HepG2 (cell line): ENCODE data around the gene DDIT4. TPM values are rescaled to one million over a fixed set of nuclear protein-coding genes. Genes with fewer than 3 reads are reported as not detected.

Experiments used
- CBX2 ChIP-seq, 2 experiments: fragments of 200-600 bp in 1 of 2; sonication (generic); formaldehyde crosslinking in 1 of 2; IDR thresholded peaks; 2 replicates each; pipeline versions ENCODE4 v1.7.0 to v1.8.1; 2018 to 2022; ENCODE audit warnings: low read depth in 2 of 2, low read length in 1 of 2, mild to moderate bottlenecking in 1 of 2, missing genetic modification reagents in 1 of 2
- CCDC6 ChIP-seq: sonication (generic); formaldehyde crosslinking; IDR thresholded peaks from 2 replicates; pipeline ENCODE4 v1.8.1; 2022; ENCODE audit warnings: mild to moderate bottlenecking, missing genetic modification reagents, moderate library complexity
- HDAC1 ChIP-seq: sonication (generic); formaldehyde crosslinking; IDR thresholded peaks from 2 replicates; pipeline ENCODE4 v1.5.1; 2020; ENCODE audit warnings: mild to moderate bottlenecking, missing genetic modification reagents
- HMG20A ChIP-seq: IDR thresholded peaks from 2 replicates; pipeline ENCODE4 v1.6.1; 2016; ENCODE audit warnings: borderline replicate concordance
- HNF4G ChIP-seq, 2 experiments: sonication (generic) in 1 of 2; formaldehyde crosslinking in 1 of 2; IDR thresholded peaks; 2 replicates each; pipeline versions ENCODE4 v1.4.0 to v1.6.1; 2011 to 2020; ENCODE audit warnings: borderline replicate concordance in 2 of 2, low read depth in 2 of 2, mild to moderate bottlenecking in 2 of 2, low read length in 1 of 2, missing genetic modification reagents in 1 of 2, moderate library complexity in 1 of 2
- KMT2B ChIP-seq: IDR thresholded peaks from 2 replicates; pipeline ENCODE4 v1.6.1; 2016; ENCODE audit warnings: missing genetic modification reagents, missing compliant biosample characterization
- MAFK ChIP-seq, 2 experiments: IDR thresholded peaks in 1 of 2; conservative IDR thresholded peaks in 1 of 2; 2 replicates each; pipeline ENCODE4 v1.6.1; 2011; ENCODE audit warnings: improper control_type of control experiment in 2 of 2, low read length in 2 of 2
- PHF21A ChIP-seq: sonication (generic); formaldehyde crosslinking; IDR thresholded peaks from 2 replicates; pipeline ENCODE4 v1.5.0; 2020; ENCODE audit warnings: mild to moderate bottlenecking, missing genetic modification reagents
- POLR2AphosphoS5 ChIP-seq: IDR thresholded peaks from 2 replicates; pipeline ENCODE4 v1.6.1; 2012; ENCODE audit warnings: low read depth, low read length
- RFX5 ChIP-seq: IDR thresholded peaks from 2 replicates; pipeline ENCODE4 v1.6.1; 2011; ENCODE audit warnings: low read depth, low read length, improper control_type of control experiment
- RNF2 ChIP-seq: fragments of 450-650 bp; conservative IDR thresholded peaks from 2 replicates; pipeline ENCODE4 v1.6.1; 2016; ENCODE audit warnings: low read depth
- SKI ChIP-seq: fragments of 450-650 bp; IDR thresholded peaks from one replicate; pipeline ENCODE4 v1.6.1; 2018; ENCODE audit warnings: mild to moderate bottlenecking; ENCODE audit not compliant: partially characterized antibody
- STAG1 ChIP-seq: sonication (generic); formaldehyde crosslinking; IDR thresholded peaks from 2 replicates; pipeline ENCODE4 v1.4.0; 2020; ENCODE audit warnings: missing genetic modification reagents
- TAF15 ChIP-seq: fragments of 200-400 bp; formaldehyde crosslinking; IDR thresholded peaks from one replicate; pipeline ENCODE4 v1.6.1; 2018; ENCODE audit warnings: mild to moderate bottlenecking, low read depth, low read length; ENCODE audit not compliant: poor library complexity, severe bottlenecking
- TCF12 ChIP-seq, 2 experiments: fragments of 450-650 bp in 1 of 2; sonication (generic) in 1 of 2; formaldehyde crosslinking in 1 of 2; IDR thresholded peaks; 2 replicates each; pipeline versions ENCODE4 v1.6.1 to v1.8.0; 2017 to 2022; ENCODE audit warnings: antibody characterized with exemption in 1 of 2, mild to moderate bottlenecking in 1 of 2, missing genetic modification reagents in 1 of 2, moderate library complexity in 1 of 2
- TCF7 ChIP-seq: sonication (generic); IDR thresholded peaks from 2 replicates; pipeline ENCODE4 v1.6.1; 2016; ENCODE audit warnings: antibody characterized with exemption, low read depth
- TOE1 ChIP-seq: sonication (generic); formaldehyde crosslinking; IDR thresholded peaks from 2 replicates; pipeline ENCODE4 v1.4.0; 2020; ENCODE audit warnings: mild to moderate bottlenecking, missing genetic modification reagents
- ZMYM3 ChIP-seq: sonication (generic); formaldehyde crosslinking; IDR thresholded peaks from 2 replicates; pipeline ENCODE4 v1.5.1; 2020; ENCODE audit warnings: mild to moderate bottlenecking, missing genetic modification reagents
- ZNF367 ChIP-seq: sonication (generic); formaldehyde crosslinking; IDR thresholded peaks from 2 replicates; pipeline ENCODE4 v1.4.0; 2020; ENCODE audit warnings: missing genetic modification reagents, borderline replicate concordance
- ZNF432 ChIP-seq: sonication (generic); formaldehyde crosslinking; IDR thresholded peaks from 2 replicates; pipeline ENCODE4 v1.5.0; 2020; ENCODE audit warnings: missing genetic modification reagents, mild to moderate bottlenecking, borderline replicate concordance
- ZNF44 ChIP-seq: sonication (generic); formaldehyde crosslinking; IDR thresholded peaks from 2 replicates; pipeline ENCODE4 v1.5.1; 2020; ENCODE audit warnings: mild to moderate bottlenecking, missing genetic modification reagents
- ZNF564 ChIP-seq: sonication (generic); formaldehyde crosslinking; IDR thresholded peaks from 2 replicates; pipeline ENCODE4 v1.8.1; 2023; ENCODE audit warnings: mild to moderate bottlenecking, missing genetic modification reagents
- ZNF570 ChIP-seq: sonication (generic); formaldehyde crosslinking; IDR thresholded peaks from 2 replicates; pipeline ENCODE4 v1.4.0; 2020; ENCODE audit warnings: mild to moderate bottlenecking, missing genetic modification reagents, borderline replicate concordance
- ZNF652 ChIP-seq: IDR thresholded peaks from 2 replicates; pipeline ENCODE4 v1.6.1; 2016; ENCODE audit warnings: low read depth, borderline replicate concordance
- ZNF768 ChIP-seq: sonication (generic); formaldehyde crosslinking; IDR thresholded peaks from 2 replicates; pipeline ENCODE4 v1.4.0; 2020; ENCODE audit warnings: missing genetic modification reagents
- ZNF773 ChIP-seq: sonication (generic); formaldehyde crosslinking; IDR thresholded peaks from 2 replicates; pipeline ENCODE4 v1.4.0; 2020; ENCODE audit warnings: missing genetic modification reagents, borderline replicate concordance
- ZNF788 ChIP-seq: sonication (generic); formaldehyde crosslinking; IDR thresholded peaks from 2 replicates; pipeline ENCODE4 v1.5.0; 2020; ENCODE audit warnings: mild to moderate bottlenecking, missing genetic modification reagents, borderline replicate concordance
- ZSCAN9 ChIP-seq: IDR thresholded peaks from 2 replicates; pipeline ENCODE4 v1.6.1; 2016; ENCODE audit warnings: borderline replicate concordance
- polyA plus RNA-seq, 8 experiments: library from polyadenylated mRNA; depleted of rRNA in 3 of 8; stranded (reverse) in 7 of 8; unstranded in 1 of 8; fragments of >200 nt; fragmentation: Illumina TruSeq in 4 of 8; extraction: Trizol in 4 of 8; gene quantifications; 2 replicates each; pipeline versions ENCODE4 v1.2.1 to v1.2.3, GENCODE V29; 2011 to 2016; ENCODE audit warnings: low read depth in 4 of 8, missing spikeins in 1 of 8, mixed read lengths in 1 of 8; ENCODE audit not compliant: insufficient read depth in 1 of 8
- total RNA-seq, 5 experiments: library from RNA; depleted of rRNA; stranded (reverse); fragments of >200 nt; fragmentation: Illumina TruSeq; extraction: Trizol; gene quantifications; 2 replicates each; pipeline ENCODE4 v1.2.3, GENCODE V29; 2016; ENCODE audit warnings: low read depth in 1 of 5
- TF ChIP-seq, protein P1 (sequence below): sonication (generic); formaldehyde crosslinking; IDR thresholded peaks from 2 replicates; pipeline ENCODE4 v1.8.1; 2023; ENCODE audit warnings: missing genetic modification reagents, inconsistent platforms, borderline replicate concordance

Gene DDIT4
- total and polyA plus RNA-seq, 2 of the 13 experiments (the other 11 are each of a cell fraction or from before 2014, with no cell fraction given), result 35.6 to 40.7 TPM

DNA sequence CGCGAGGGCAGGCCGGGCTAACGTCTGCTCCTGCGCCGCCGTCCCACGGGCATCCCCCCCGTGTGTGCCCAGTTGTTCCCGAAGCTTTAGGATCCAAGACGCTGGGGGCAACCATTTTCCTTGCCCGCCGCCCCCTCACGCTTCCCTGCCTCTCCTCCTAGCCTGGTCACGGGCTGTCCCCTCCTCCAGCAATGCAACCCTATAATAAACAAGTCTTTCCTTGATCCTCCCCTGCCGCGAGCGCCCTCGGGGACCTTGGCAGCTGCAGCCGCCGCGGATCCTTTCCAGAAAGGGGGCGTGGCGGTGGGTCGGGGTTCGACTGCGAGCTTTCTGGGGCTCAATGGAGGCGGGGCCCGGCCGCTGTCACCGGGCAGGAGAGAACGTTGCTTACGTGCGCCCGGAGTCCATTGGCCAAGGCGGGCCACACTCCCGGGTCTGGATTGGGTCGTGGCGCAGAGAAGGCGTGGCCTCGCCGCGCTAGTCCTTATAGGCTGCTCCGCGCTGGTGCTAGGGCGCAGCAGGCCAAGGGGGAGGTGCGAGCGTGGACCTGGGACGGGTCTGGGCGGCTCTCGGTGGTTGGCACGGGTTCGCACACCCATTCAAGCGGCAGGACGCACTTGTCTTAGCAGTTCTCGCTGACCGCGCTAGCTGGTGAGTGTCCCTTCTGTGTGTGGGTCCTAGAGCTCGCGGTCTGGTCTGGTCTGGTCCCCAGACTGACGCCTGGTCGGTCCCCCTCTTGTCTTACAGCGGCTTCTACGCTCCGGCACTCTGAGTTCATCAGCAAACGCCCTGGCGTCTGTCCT lies at the start of gene DDIT4 (continued):
- TF ChIP-seq ZNF768 (CRISPR knock-in tag), result peak; percentile 72; the same call in 1 of the 2 replicates
- no peak; the same call in 1 of the 2 replicates for TF ChIP-seq ZNF652 (CRISPR knock-in tag)
- peak; percentile 71 for TF ChIP-seq KMT2B
- TF ChIP-seq MAFK (conservative IDR thresholded peaks at IDR 0.05 in 1 of 2, IDR thresholded peaks at IDR 0.05 in 1 of 2; ENCODE audit: low read length in 2 of 2), result no peak
- peak; percentile 50; the same call in 1 of the 2 replicates for TF ChIP-seq HNF4G (IDR thresholded peaks at IDR 0.05; ENCODE audit: borderline replicate concordance, low read depth, low read length)
- TF ChIP-seq HNF4G (CRISPR knock-in tag; IDR thresholded peaks at IDR 0.05; ENCODE audit: borderline replicate concordance, low read depth), result peak; percentile 32
- TF ChIP-seq RNF2, result peak; percentile 56; the same call in 1 of the 2 replicates
- no peak for TF ChIP-seq CBX2 (IDR thresholded peaks at IDR 0.05; ENCODE audit: low read depth, low read length)
- no peak for TF ChIP-seq CBX2 (CRISPR knock-in tag; IDR thresholded peaks at IDR 0.05; ENCODE audit: low read depth)
- no peak for TF ChIP-seq ZNF570 (CRISPR knock-in tag)
- peak; percentile 100 for TF ChIP-seq POLR2AphosphoS5
- TF ChIP-seq ZSCAN9 (CRISPR knock-in tag), result peak; percentile 86; the same call in 1 of the 2 replicates
- TF ChIP-seq CCDC6 (CRISPR knock-in tag), result no peak; the same call in 1 of the 2 replicates
- peak; percentile 91 for TF ChIP-seq ZNF564 (CRISPR knock-in tag)
- no peak for TF ChIP-seq SKI
- TF ChIP-seq ZNF788, result peak; percentile 97
- TF ChIP-seq ZNF367 (CRISPR knock-in tag), result peak; percentile 58; the same call in 1 of the 2 replicates
- TF ChIP-seq, protein P1, sequence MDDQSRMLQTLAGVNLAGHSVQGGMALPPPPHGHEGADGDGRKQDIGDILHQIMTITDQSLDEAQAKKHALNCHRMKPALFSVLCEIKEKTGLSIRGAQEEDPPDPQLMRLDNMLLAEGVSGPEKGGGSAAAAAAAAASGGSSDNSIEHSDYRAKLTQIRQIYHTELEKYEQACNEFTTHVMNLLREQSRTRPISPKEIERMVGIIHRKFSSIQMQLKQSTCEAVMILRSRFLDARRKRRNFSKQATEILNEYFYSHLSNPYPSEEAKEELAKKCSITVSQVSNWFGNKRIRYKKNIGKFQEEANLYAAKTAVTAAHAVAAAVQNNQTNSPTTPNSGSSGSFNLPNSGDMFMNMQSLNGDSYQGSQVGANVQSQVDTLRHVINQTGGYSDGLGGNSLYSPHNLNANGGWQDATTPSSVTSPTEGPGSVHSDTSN, result no peak; the same call in none of the 2 replicates
- TF ChIP-seq PHF21A, result peak; percentile 73
- no peak for TF ChIP-seq TCF12 (IDR thresholded peaks at IDR 0.05)
- TF ChIP-seq TCF12 (CRISPR knock-in tag; IDR thresholded peaks at IDR 0.05), result no peak
- TF ChIP-seq STAG1 (CRISPR knock-in tag), result no peak; the same call in none of the 2 replicates
- no peak for TF ChIP-seq ZNF44
- no peak for TF ChIP-seq TAF15
- no peak; the same call in 1 of the 2 replicates for TF ChIP-seq ZNF432 (CRISPR knock-in tag)
- TF ChIP-seq TCF7, result 0 out of 2 replicates have a peak, but pooled peaks have one; percentile 2
- TF ChIP-seq HDAC1 (CRISPR knock-in tag), result peak; percentile 13
- TF ChIP-seq RFX5, result peak; percentile 97
- TF ChIP-seq TOE1 (CRISPR knock-in tag), result no peak
- TF ChIP-seq HMG20A (CRISPR knock-in tag), result no peak
- no peak for TF ChIP-seq ZMYM3
- peak; percentile 93; the same call in 1 of the 2 replicates for TF ChIP-seq ZNF773 (CRISPR knock-in tag)
